HuH-7 (cell line): ENCODE measurements around the gene DIP2B.
A peak's percentile ranks its signal among the peaks of the same experiment; 100 is the strongest.
"Not testable (repeated sequence)": the region's sequence is repeated elsewhere in the genome, so short reads cannot be mapped to it uniquely, and the experiment has no call there.

Experiments used
- DNase-seq: peaks from one replicate; pipeline ENCODE4 v3.0.0; 2011; ENCODE audit warnings: low spot score

DIP2B gene

DNA sequence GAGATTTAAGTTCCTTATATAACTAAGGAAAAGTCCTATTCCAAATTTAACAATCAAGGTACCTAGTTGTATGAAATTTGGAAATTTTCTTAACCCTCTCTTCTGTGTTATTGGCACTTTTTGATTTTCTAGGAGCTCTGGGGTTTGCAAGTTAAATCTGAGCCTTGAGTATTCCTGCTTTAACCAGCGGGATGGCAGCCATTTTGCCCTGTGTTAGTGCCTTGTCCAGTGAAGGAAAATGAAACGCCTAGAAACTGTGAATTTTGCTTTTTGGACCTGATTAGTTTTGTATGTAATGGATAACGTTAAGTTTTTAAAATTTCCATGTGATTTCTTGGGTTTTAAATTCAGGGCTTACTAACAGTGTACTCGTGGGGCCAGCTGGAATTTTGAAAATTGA is 45.1 kb downstream of the DIP2B start:
- no peak for DNase-seq

DNA sequence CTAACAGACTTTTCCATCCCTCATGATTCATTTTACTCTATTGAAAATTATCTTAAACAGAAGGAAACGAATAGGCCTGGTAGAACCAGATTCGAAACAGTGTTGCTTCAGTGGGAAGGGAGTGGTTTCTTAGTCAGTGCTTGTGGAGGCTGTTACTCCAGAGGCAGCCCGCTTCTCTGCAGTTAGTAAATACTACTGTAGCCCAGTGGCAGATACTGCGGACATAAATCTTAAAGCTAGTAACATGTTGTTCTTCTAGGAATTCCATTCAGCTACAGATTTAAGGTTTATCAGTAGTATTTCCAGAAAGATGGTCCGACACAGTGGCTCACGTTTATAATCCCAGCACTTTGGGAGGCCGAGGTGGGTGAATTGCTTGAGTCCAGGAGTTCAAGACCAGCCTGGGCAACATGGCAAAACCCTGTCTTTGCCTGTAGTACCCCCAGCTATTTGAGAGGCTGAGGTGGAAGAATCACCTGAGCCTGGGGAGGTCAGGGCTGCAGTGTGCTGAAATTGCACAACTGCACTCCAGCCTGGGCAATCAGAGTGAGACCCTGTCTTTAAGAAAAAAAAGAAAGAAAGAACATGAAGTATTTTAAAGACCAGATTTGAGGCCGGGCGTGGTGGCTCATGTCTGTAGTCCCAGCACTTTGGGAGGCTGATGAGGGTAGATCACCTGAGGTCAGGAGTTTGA is 45.9 kb downstream of the DIP2B start:
- no peak for DNase-seq

DNA sequence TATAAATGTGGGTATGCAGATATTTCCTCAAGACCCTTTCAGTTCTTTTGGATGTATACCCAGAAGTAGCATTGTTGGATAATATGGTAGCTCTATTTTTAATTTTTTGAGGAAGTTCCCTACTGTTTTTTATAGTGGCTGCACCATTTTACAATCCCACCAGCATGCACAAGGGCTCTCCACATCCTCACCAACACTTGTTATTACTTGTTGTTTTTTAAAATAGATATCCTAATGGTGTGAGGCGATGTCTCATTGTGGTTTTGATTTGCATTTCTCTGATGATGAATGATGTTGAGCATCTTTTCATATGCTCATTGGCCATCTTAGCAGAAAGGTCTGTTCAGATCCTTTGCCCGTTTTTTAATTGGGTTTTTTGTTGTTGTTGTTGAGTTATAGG is 47.1 kb downstream of the DIP2B start:
- no peak for DNase-seq

DNA sequence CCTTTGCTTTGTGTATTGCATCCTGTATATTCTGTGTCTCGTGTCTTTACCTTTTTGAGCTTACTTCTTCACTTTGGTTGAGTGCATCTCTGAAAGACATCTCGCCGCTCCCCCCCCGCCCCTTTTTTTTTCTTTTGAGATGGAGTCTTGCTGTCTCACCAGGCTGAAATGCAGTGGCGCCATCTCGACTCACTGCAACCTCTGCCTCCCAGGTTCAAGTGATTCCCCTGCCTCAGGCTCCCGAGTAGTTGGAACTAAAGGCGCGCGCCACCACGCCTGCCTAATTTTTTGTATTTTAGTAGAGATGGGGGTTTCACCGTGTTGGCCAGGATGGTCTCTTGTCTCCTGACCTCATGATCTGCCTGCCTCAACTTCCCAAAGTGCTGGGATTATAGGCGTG is 49.9 kb downstream of the DIP2B start:
- DNase-seq, result no peak

DNA sequence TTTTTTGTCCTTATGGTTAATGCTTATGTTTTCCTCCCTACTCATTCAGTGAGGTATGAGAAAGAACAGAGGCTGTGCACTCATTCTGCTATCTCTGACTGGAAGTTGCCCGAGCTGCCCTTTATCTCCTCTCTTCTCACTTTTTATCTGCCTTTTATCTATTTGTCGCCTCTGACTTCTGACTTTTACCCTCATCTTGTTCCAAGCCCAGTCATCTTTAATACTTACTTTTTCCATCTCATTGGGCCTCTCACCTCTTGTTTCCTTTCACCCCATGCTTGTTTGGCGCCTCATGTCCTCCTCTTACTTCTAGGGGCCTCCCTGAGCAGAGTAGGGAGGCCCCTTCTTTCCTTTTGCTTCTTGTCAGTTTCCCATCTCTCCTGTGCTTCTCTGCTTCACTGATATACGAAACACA is 50.7 kb downstream of the DIP2B start:
- DNase-seq, result no peak

DNA sequence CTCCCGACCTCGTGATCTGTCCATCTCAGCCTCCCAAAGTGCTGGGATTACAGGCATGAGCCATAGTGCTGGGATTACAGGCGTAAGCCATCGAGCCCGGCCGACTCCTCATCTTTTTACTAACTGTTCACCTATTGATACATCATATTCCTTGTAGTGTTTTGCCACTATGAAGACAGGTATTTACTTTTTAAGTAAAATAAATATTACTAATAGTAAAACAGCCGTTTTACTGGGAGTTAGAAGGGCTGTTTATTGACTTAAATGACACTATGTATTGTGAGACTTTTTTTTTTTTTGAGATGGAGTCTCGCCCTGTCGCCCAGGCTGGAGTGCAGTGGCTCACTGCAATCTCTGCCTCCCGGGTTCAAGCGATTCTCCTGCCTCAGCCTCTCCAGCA is 51.5 kb downstream of the DIP2B start:
- DNase-seq, result no peak

DNA sequence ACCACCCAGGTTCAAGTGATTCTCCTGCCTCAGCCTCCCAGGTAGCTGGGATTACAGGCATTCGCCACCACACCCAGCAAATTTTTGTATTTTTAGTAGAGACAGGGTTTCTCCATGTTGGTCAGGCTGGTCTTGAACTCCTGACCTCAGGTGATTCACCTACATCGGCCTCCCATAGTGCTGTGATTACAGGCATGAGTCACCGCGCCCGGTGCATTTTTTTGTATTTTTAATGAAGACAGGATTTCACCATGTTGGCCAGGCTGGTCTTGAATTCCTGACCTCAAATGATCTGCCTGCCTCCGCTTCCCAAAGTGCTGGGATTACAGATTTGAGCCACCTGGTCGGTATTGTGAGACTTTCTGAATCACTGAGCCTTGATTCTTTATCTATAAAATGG is 52.0 kb downstream of the DIP2B start:
- not testable (repeated sequence) for DNase-seq

DNA sequence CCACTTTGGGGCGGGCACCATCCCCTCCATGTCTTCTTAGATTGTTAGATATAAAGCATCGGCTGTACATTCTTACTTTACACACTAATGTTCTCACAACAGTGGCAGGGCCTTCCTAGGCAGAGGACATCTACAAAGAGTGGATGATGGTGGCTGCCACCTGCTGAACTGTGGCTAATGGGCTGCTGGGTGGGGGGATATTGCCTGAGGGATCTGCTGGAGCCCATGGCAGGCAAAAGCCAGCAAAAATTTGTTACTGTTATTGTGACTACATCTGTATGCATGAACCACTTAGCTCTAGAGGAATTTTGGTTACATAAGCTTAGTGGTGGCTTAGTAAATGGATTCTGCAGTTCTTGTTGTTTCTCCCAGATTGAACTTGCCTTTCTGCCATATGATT is 52.6 kb downstream of the DIP2B start:
- no peak for DNase-seq

DNA sequence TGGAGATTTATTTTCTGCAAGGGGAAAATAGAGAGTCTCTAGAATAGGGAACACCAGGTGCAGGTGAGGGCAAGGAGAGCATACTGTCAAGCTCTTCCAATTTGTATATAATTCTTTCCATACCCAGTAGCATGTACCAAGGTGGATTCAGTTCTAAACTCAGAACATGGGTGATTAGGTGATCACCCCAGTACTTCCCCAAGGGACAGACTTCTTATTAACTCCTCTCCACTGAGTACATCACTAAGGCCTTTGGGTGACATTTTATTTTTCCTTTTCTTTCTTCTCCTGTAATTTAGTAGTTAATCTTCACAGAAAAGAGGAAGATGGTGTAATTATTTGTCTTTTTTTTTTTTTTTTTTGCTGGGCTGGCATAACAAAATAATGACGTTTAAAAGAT is 54.2 kb downstream of the DIP2B start:
- DNase-seq, result no peak

DNA sequence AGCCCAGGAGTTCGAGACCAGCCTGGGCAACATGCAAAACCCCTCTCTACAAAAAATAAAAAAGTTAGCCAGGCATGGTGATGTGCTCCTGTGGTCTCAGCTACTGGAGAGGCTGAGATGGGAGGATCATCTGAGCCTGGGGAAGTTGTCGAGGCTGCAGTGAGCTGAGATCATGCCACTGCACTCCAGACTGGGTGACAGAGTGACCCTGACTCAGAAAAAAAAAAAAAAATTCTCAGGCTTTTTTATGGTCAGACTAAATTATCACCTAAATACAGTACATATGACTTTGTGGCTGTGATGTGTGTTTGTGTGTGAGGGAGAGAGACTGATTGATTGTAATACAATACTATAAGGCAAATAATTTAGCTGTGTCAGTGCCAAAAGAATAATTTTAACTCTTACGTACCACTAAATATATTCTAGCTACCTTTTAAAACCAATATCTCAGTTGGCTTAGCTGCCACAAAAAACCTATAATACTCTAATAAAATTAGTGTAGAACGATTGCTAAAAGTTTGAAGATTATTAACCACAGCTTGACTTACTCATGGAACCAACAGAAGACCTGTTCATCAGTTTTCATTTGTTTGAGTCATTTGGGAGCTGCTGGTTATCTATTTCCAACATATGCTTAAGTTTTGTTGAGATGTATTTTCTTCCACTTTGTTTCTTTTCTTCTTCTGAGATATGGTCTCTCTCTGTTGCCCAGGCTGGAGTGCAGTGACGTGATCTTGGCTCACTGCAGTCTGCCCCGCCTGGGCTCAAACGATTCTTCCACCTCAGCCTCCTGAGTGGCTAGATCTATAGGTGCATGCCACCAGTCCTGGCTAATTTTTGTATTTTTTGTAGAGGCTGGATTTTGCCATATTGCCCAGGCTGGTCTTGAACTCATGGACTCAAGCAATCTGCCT is 58.0 kb downstream of the DIP2B start:
- DNase-seq, result no peak

DNA sequence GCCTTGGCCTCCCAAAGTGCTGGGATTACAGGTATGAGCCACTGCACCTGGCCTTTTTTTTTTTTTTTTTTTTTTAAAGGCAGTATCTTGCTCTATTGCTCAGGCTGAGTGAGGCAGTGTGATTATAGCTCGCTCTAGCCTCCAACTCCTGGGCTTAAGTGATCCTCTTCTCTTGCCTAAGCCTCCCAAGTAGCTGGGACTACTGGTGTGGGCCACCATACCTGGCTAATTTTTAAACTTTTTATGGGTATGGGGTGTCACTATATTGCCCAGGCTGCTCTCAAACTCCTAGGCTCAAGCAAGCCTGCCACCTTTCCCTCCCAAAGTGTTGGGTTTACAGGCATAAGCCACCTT is 58.6 kb downstream of the DIP2B start:
- no peak for DNase-seq

DNA sequence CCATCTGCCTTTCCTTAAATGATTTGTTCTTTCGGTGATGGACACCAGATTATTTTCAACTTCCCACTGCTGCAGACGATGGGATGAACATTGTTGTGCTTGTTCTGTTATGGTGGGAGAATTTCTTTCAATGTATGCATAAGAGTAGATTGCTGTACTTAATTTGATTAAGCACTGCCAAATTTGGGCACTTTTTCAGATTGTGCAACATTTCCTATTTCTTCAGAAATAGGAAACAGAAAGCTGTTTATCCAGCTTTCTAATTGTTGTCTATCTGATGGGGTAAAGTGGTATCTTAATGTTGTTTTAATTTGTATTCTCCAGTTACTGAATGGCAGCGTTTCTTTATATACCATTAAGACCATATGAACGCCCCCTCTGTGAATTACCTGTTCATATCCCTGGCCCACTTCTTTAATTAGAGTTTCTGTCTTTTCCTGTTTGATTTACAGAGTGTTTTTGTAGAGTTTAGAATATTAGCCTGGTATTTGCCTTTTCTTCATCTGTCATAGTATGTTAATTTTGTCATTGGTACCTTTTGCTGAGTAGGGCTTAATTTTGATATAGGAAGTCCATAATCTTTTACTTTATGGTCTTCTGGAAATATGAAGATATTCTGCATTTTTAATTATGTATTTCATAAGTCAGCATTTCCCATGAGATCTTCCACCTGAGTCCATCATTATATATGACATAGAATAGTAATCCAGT is 59.6 kb downstream of the DIP2B start:
- no peak for DNase-seq

DNA sequence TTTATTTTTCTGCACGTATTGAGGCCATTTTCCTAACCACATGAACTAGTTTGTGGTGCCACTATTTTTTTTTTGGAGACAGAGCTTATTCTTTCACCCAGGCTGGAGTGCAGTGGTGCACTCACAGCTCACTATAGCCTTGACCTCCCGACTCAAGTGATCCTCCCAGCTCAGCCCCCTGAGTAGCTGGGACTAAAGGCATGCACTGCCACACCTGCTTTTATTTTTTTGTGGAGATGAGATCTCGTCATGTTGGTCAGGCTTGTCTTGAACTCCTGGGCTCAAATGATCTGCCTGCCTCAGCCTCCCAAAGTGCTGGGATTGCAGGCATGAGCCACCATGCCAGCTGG is 60.1 kb downstream of the DIP2B start:
- DNase-seq, result no peak

DNA sequence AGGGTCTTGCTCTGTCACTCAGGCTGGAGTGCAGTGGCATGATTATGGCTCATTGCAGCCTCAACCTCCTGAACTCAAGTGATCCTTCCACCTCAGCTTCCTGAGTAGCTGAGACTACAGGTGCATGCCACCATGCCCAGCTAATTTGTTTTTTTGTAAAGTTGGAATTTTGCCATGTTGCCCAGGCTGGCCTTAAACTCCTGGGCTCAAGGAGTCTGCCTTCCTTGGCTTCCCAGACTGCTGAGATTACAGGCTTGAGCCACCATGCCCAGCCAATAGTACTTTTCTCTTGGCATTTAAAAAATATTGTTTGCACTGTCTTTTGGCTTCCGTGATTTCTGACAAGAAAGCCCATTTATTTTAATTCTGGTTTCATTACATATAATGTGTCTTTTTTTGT is 61.3 kb downstream of the DIP2B start:
- DNase-seq, result no peak

DNA sequence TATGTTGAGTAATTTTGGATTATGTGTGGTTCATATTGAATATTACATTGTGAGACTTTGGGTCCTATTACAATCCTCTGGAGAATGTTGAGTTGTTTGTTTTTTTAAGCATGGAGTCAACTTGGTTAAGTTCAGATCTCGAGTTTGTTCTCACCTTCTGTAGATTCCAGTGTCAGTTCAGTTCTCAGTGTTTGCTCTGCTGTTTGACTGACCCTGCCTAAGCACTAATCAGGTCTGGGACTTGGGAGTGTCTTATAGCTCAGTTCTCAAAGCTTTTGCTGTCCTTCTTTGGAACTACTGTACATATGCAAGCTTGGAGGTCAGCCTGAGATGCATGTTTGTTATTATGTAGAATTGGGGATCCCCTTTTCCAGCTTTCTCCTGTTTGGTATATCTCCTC is 63.1 kb downstream of the DIP2B start:
- no peak for DNase-seq

DNA sequence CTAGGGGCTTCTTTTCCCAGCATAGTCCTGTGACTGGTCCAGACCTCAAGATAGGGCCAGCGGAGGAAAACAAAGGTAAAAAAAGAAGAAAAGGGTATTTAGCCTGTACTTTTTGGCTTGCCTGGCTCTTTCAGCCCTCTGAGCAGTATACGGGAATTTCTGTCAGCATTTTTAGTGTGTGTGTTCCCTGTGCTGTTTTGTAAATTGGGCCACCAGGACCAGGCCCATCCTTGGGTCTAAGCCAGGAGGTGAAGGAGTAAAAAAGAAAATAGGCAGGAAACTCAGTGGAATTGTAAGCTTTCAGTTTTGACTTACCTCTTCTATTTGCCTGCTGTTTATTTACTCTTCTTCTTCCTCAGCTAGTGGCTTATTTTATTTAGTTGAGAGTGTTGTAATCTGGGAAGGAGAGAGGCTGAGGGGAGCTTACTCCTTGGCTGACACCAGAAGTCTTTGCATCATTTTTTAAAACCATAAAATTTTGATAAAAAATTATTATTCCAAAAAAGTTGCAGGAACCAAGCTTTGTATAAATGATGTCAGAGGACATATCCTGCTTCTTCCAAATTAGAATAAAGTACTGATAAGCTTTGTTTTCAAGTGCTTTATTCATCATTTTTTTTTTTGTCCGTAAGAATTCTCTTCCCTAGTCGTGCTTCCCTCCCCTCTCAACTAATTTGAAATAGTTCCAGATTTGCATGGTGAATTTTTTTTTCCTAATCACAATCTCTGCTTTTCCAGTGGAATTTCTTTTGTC is 63.7 kb downstream of the DIP2B start:
- no peak for DNase-seq

DNA sequence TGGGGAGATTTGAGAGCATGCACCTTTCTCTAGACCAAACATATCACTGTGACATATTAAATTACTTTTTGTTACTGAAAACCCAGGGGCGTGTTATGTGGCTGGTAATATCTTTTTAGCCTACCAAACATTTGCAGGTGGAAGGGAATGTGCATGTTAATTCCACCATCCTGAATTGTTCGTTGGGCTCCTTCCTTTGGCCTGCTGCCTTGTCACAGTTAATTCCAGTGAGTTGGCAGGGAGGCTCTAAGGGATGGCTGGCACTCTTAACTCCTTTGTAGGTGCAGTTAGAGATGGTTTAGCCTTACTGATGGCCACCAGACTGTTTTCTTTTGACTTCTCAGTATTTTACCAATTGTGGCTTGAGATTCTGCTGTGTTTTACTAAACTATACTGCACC is 64.5 kb downstream of the DIP2B start:
- no peak for DNase-seq

DNA sequence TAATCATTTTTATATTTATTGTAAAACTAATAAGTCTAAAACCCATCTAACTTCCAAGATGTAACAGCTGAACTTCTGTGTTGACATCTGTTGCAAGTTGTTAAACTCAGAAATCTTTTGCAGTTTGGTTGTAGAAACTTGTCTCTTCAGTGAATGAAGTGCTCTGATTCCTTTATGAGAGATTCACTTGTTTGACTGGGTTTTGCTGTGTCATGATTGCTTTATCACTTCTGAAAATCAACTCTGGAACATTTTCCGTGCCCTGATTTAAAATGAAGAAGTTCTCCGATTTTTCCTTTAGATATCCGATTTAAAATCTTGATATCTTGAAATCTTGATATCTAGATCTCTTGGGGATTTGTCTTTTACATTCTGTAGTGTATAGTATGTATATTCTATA is 65.1 kb downstream of the DIP2B start:
- DNase-seq, result no peak

DNA sequence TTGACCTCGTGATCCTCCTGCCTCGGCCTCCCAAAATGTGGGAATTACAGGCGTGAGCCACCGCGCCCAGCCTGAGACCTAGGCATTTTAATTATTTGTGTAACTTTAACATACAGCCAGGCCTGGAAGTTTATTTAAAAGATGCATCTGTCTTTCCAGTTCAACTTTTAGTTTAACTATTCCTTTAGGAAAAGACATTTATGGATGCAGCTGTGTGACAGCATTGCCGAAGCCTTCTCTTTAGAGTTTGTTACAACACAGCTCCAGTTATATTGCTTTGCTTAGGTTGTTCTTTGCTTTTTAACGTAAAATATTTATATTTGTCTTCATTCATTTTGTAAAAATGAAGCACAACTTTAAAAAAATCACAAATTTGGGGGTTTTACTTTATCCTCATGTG is 67.0 kb downstream of the DIP2B start:
- no peak for DNase-seq

DNA sequence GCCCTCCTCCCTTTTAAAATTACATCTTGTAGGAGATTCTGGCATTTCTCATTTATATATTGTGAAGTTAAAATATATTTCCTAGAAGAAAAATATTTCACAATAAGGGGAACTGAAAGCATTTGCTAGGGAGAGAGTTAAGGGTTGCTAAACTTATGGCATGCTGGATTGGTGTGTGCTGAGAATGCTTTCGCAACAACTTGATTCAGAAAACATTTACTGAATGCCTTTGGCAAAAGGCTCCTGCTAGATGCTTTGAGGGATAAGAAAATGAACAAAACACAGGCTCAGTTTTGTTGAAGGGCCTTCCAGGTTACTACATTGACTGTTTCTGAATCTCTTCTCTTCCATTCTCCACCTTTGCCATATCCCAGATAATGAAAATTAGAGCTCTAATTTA is 67.5 kb downstream of the DIP2B start:
- peak; percentile 56 for DNase-seq

DNA sequence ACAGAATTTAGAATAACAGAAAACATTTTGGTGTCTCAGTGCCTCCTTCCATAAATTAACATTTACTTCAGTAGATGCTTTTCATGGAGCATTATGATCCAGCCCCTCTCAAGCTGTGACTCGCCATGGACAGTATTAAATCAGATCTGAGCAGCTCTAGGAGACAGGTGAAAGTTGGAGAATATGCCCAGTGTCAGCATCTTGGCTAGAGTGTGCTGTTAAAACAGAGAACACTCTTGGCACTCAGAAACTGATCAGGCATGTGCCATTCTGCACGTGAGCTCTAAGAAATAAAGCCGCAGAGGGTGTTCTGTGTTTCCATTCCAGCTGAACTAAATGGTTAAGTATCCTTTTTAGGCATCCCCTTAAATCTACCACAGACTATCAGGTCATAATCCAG is 68.0 kb downstream of the DIP2B start:
- DNase-seq, result no peak

DNA sequence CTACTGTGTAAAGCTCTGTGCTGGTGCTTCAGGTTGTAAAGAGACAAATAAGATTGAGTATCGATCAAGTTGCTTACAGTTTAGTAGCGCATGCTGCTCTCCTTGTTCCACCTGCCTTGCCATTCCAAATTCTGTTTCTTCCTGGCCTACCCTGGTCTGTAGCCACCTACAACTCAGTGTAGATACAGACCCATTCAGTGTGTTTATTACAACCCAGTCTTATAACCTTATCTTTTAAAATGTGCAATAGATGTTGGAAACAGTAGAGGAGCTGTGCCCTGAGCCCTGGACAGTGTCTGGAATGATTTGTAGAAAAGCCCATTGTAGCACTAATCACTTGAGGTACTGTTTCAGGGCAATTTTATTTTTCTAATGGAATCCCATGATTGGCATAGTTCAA is 68.5 kb downstream of the DIP2B start:
- no peak for DNase-seq
